ENCODE results near the gene TNPO2. TPM values are rescaled to one million over a fixed set of nuclear protein-coding genes. Genes with fewer than 3 reads are reported as not detected.

Gene TNPO2
- 29.8 and 31.5 TPM in 2 replicates for total RNA-seq

DNA sequence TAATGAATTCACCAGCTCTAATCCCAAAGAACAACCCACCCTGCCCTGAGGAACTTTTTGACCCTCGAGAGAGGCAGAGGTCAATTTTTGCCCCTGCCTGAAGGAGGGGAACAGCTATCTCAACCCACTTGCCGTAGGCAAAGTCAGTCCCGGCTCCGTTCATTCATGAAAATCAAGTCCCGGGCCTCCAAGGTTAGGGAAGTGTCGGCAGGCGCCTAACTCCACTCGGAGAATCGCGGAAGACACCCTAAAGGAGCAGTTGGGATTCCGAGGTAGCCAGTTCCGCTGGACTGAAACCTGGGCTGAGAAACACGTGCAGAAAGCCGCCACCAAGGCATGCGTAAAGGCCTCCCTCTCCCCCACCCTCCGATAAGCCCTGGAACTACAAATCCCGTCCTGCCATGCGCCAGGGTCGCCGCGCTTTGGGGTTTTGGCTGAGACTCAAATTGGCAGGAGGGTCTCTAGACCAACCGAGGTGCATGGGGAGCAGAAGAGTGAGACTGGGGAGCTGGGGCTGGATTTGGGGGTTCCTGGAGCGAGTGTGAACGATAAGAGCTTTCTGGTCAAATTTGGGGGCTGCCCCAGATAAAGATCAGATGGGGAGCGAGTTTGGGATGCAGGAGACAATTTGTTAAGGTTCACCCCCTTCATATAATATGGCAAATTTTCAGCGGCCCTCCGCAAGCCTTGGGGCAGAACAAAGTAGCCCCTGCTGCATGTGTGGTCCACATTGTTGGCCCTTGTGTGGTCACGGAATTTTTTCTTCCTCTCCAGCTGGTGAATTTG lies at the start of gene TNPO2:
TSS of gene TNPO2 (minus strand) at position 292 of the 786 bp plus-strand sequence. CDS start 2,955 bp downstream, outside the sequence.

DNA sequence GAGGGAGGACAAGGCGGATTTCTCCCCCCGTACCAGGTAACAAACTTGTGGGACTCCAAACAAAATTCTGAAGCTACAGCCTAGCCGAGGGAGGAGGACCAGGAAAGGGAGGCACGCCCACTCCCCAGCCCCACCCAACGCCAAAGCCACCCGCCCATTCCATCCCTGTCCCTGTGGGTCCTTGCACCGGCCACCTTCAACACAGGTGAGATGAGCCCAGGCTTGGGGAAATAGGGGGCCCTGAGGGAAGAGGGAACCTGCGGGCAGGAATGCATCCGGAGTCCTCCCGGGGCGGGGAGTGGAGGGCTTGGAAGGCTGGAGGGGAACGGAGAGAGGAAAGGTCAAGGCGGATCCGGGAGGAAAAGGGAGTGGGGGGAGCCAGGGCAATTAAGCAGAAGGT lies 27.9 kb upstream of the TNPO2 start, which contains the start of gene BEST2:
TSS of gene BEST2 (plus strand) at position 157 of the 400 bp plus-strand sequence. CDS start 802 bp downstream, outside the sequence.

DNA sequence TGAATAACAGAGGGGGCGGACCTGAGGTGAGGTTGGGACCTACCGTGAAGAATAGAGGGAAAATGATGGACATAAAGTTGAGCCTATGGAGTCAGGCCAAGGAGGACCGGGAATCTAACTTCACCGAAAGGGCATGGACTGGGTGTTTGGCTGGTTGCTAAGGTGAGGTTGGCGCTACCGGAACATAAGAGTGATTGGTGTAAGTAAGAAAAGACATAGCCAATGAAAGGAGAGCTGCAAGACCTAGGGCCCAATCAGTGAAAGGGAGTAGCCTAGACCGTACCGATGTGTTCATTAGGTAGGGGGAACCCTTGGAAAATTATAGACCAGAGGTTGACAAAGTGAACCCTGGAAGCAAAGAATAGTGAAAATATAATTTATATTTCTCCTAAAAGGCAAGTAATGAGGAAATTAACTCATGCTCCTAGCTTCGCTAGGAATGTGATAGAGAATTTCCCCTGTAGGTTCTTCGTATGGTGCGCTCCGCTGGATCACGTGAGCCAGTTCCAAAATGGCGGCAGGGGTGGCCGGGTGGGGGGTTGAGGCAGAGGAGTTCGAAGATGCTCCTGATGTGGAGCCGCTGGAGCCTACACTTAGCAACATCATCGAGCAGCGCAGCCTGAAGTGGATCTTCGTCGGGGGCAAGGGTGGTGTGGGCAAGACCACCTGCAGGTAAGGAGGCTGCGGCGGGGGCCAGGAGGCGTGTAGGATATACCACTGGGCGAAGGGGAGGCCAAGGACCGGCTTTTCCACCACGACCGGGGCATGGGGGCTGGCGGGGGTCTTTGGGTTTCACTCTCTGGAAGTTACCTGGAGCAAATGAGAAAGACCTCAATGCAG lies 13.5 kb upstream of the TNPO2 start, which contains the start of gene GET3:
TSS of gene GET3 (plus strand) at position 503 of the 840 bp plus-strand sequence. CDS start at position 512, 9 bp downstream.

DNA sequence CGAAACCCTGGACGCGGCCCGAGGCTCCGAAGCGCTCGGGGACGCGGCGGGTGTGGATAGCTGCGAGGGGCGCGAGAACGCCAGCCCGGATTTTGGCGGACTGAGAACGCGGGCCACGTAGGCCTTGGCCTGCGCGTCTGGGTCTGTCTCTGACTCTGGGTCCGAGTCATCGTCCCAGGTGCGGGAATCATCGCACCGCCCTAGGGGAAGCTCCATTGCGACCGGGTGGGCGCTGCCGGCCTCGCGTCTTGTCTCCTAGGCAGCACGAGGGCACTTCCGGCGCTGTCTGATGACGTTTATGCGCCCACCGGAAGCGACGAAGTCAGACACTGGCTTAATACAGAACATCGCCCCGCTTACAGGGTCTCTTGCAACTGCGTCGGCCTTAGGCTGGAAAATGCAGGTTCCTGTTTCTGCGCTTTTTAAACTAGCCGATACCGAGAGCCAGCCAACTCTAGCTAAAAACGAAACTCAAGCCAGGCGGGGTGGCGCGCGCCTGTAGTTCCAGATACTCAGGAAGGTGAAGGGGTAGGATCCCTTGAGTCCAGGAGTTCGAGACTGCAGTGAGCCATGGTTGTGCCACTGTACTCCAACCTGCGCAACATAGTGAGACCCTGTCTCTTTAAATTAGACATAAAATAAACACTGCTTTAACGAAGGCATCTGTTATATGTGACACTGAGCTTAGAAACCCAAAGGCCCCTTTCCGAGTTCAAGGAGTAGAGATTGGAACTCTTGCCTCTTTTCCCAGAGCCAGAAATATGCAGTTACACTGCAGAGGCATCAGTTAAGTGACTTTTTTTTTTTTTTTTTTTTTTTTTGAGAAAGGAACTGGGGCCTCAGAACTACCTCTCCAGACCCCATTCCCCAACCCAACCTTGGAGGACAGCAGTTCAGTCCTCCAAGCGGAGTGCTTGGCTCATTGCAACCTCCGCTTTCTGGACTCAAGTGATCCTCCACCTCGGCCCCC lies 27.1 kb downstream of the TNPO2 start, which contains the start of gene FBXW9:
TSS of gene FBXW9 (minus strand) at position 266 of the 970 bp plus-strand sequence. CDS start at position 216, 50 bp downstream.

DNA sequence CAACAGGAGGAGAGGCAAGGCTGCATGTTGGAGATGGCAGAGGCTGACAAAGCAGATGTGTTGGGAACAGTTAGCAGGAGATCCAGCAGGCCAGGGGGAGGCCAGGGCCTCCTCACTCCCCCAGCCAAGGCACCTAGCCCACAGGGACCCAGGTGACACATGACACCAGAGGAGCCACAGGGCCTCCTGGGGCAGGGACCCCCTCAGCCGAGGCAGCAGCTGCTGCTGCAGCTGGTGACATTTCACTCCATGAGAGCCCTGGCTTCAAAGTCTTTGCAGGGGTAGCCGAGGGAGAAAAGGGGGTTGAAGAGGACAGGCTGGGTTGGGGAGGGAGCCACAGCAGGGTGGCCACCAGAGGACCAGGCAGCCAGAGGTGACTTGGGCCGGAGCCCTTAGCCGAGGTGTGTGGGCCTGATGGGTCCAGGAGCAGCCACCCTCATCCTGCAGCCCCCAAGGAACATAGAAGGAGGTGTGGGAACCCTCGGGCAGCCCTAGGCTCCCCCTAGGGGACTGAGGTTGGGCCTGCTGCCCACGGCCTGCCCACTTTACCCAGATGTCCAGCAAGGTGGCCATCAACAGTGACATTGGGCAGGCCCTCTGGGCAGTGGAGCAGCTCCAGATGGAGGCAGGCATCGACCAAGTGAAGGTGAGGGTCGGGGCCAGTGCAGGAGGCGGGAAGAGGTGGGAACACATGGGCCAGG lies 36.1 kb downstream of the TNPO2 start, which contains the start of gene GNG14:
TSS of gene GNG14 (plus strand) at position 503 of the 701 bp plus-strand sequence. CDS start at position 554, 51 bp downstream.

DNA sequence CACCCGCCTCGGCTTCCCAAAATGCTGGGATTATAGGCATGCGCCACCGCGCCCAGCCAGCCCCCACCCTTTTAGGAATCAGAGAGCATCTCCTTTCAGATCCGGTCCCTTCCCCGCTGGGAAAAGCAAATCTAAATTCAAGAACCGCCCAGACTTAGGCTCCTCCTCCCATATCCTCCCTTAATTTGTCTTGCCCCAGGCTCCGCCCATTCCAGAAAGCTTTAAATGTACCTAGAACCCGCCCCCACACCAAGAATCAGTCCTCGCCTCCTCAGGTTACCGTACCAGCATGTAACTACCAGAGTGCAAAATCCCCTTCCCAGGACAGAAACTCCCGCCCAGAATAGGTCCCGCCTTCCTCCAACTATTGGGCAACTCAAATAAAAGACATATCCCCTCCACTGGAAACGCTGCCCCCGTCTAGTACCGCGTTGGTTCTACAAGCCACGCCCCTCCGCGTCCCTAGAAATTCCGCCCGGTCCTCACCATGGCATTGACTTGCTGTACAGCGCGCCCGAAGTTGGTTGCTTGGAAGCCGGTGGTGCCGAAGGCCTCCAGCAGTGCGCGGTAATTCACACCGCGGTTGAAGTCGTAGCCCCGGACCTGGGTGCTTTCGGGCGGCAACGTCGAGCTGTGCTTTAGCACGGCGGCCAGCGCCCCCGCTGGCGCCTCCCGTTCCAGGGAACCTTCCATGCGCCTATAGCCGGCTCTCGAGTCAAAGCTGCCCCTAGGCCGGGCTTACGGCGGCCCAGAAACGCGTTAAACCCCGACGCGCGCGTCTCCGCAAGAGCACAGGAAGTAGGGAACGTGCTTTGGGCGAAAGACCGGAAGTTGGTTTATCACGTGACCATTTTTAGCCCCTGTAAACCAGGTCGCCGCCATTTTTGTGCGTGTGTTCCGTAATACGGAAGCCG lies 42.4 kb downstream of the TNPO2 start, which contains the start of gene DHPS:
TSS of gene DHPS (minus strand) at position 807 of the 914 bp plus-strand sequence. CDS start at position 693, 114 bp downstream.

DNA sequence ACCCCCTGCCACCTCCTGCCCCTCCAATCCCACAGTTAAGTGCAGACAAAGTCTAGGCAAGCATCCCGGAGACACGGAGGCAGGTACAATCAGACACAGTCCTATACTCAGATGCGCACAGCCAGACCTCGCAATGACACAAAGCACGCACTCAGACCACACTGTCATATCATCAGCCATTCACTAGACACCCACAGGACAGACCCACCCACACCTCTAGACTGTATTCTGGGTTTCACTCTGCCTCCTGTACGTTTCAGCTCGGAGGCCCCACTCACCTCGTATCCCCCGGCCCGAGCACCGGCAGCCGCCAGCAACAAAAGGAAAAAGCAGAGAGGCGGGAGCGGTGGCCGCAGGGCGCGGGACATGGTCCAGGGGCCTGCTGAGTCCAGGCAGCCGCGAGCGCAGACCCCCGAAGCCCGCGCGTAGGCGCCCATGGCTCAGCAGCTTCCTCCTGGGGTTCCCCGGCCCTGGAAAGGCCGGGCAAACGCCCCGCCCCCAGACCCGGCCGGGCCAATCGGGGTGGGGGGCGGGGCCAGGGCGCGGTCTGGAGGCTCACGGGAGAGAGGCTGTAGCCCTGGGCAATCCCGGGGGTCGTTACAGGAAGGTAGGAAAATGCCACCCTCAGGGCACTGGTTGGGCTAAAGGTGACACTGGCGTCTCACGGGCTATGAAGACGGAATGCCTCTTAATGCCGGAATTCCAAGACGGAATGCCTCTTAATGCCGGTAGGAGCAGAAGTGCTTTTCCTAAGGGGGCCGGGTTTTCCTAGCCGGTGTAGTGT lies 57.3 kb downstream of the TNPO2 start, which contains the start of the genes MAN2B1 and WDR83:
TSS of gene MAN2B1 (minus strand) at position 478 of the 784 bp plus-strand sequence. CDS start at position 437, 41 bp downstream.
TSS of gene WDR83 (plus strand) at position 543 of the 784 bp plus-strand sequence. CDS start 2,984 bp downstream, outside the sequence.

Other genes starting within 250 kb of the TNPO2 start
- gene ZNF709, start 239.1 kb downstream of the TNPO2 start, total RNA-seq = 2.6 and 3.6 TPM in 2 replicates
- 7.4 and 8.1 TPM in 2 replicates for gene ZNF564, start 172.4 kb downstream of the TNPO2 start, total RNA-seq
- gene ZNF490, start 113.1 kb downstream of the TNPO2 start, total RNA-seq = 5.5 and 7.1 TPM in 2 replicates
- gene ZNF791, start 113.0 kb downstream of the TNPO2 start, total RNA-seq = 13.1 and 13.3 TPM in 2 replicates
- gene MAN2B1, start 57.2 kb downstream of the TNPO2 start, total RNA-seq = 26.6 and 33.1 TPM in 2 replicates
- 9.5 and 11.8 TPM in 2 replicates for gene WDR83, start 57.1 kb downstream of the TNPO2 start, total RNA-seq
- 47.1 and 64.1 TPM in 2 replicates for gene DHPS, start 42.1 kb downstream of the TNPO2 start, total RNA-seq
- not detected in 2 replicates for gene GNG14, start 35.9 kb downstream of the TNPO2 start, total RNA-seq
- 5.6 and 9.3 TPM in 2 replicates for gene FBXW9, start 27.3 kb downstream of the TNPO2 start, total RNA-seq
- gene TRIR, start 10.8 kb upstream of the TNPO2 start, total RNA-seq = 149 and 154 TPM in 2 replicates
- 96.2 and 110 TPM in 2 replicates for gene GET3, start 13.6 kb upstream of the TNPO2 start, total RNA-seq
- gene BEST2, start 27.9 kb upstream of the TNPO2 start, total RNA-seq = not detected in 2 replicates
- 11.7 and 17.2 TPM in 2 replicates for gene HOOK2, start 51.6 kb upstream of the TNPO2 start, total RNA-seq
- gene JUNB, start 67.6 kb upstream of the TNPO2 start, total RNA-seq = 28.0 and 50.4 TPM in 2 replicates
- 224 and 246 TPM in 2 replicates for gene PRDX2, start 77.9 kb upstream of the TNPO2 start, total RNA-seq
- not detected in 2 replicates for gene THSD8, start 78.1 kb upstream of the TNPO2 start, total RNA-seq
- 18.4 and 35.4 TPM in 2 replicates for gene RNASEH2A, start 82.7 kb upstream of the TNPO2 start, total RNA-seq
- not detected in 2 replicates for gene RTBDN, start 110.6 kb upstream of the TNPO2 start, total RNA-seq
- gene MAST1, start 114.6 kb upstream of the TNPO2 start, total RNA-seq = 0.09 and 0.36 TPM in 2 replicates
- gene DNASE2, start 157.5 kb upstream of the TNPO2 start, total RNA-seq = 11.1 and 18.9 TPM in 2 replicates
- not detected in 2 replicates for gene KLF1, start 163.3 kb upstream of the TNPO2 start, total RNA-seq
- 16.5 and 22.1 TPM in 2 replicates for gene GCDH, start 167.2 kb upstream of the TNPO2 start, total RNA-seq
- gene SYCE2, start 195.4 kb upstream of the TNPO2 start, total RNA-seq = 0.09 TPM in 1 of 2 replicates, not detected in the other
- gene FARSA, start 209.8 kb upstream of the TNPO2 start, total RNA-seq = 54.9 and 57.3 TPM in 2 replicates
- 1,479 and 1,611 TPM in 2 replicates for gene CALR, start 214.7 kb upstream of the TNPO2 start, total RNA-seq
- gene RAD23A, start 221.9 kb upstream of the TNPO2 start, total RNA-seq = 59.1 and 98.8 TPM in 2 replicates
- 31.3 and 32.6 TPM in 2 replicates for gene GADD45GIP1, start 233.3 kb upstream of the TNPO2 start, total RNA-seq
- gene DAND5, start 245.6 kb upstream of the TNPO2 start, total RNA-seq = 0.09 TPM in 1 of 2 replicates, not detected in the other

Data from endothelial cell of coronary artery (primary cell).